ENCODE data around the gene HES2. TPM values are rescaled to one million over a fixed set of nuclear protein-coding genes. Genes with fewer than 3 reads are reported as not detected.

The HES2 gene
- total RNA-seq, 2 experiments from 2014 or later, result not detected

GRCh38 chr1:6419397-6419803 lies 319 bp downstream of the HES2 start:
- peaks cover 8% of the 10 kb centered on the region for H3K4me1 Mint-ChIP-seq
- H3K27me3 Mint-ChIP-seq, result peaks cover 86% of the 10 kb centered on the region
- no peaks in the 10 kb centered on the region for H3K9me3 Mint-ChIP-seq
- no peaks in the 10 kb centered on the region for H3K36me3 Mint-ChIP-seq
- no peak overlapping the region for H3K4me3 Mint-ChIP-seq
- no peak for DNase-seq
- no peak overlapping the region for H3K27ac Mint-ChIP-seq

- H3K4me3 Mint-ChIP-seq, result peak overlapping the region; percentile 37
- no peak overlapping the region for H3K27ac Mint-ChIP-seq
- peaks cover 86% of the 10 kb centered on the region for H3K27me3 Mint-ChIP-seq
- DNase-seq, result no peak
- H3K4me1 Mint-ChIP-seq, result peaks cover 8% of the 10 kb centered on the region
- H3K36me3 Mint-ChIP-seq, result no peaks in the 10 kb centered on the region
- H3K9me3 Mint-ChIP-seq, result no peaks in the 10 kb centered on the region
Measured at GRCh38 chr1:6418668-6419396, 887 bp downstream of the HES2 start.

- H3K27me3 Mint-ChIP-seq, result peaks cover 90% of the 10 kb centered on the region
Measured at GRCh38 chr1:6417961-6418667, 1.6 kb downstream of the HES2 start.

GRCh38 chr1:6416906-6417305 lies 2.8 kb downstream of the HES2 start:
- Mint-ChIP-seq H3K9me3 (no peaks in the 10 kb centered on the region), H3K27ac (no peak overlapping the region), H3K36me3 (no peaks in the 10 kb centered on the region), H3K4me1 (peaks cover 8% of the 10 kb centered on the region), H3K4me3 (no peak overlapping the region), H3K27me3 (peaks cover 84% of the 10 kb centered on the region)
- DNase-seq, result no peak

More at GRCh38 chr1:6417961-6418667, 1.6 kb downstream of the HES2 start:
- Mint-ChIP-seq H3K4me3 (no peak overlapping the region), H3K4me1 (peaks cover 8% of the 10 kb centered on the region), H3K36me3 (no peaks in the 10 kb centered on the region), H3K9me3 (no peaks in the 10 kb centered on the region), H3K27ac (no peak overlapping the region)
- no peak for DNase-seq

GRCh38 chr1:6416295-6416656 lies 3.4 kb downstream of the HES2 start:
- Mint-ChIP-seq H3K4me1 (peaks cover 8% of the 10 kb centered on the region), H3K27me3 (peaks cover 80% of the 10 kb centered on the region), H3K4me3 (no peak overlapping the region), H3K9me3 (no peaks in the 10 kb centered on the region), H3K27ac (no peak overlapping the region), H3K36me3 (no peaks in the 10 kb centered on the region)
- DNase-seq, result no peak

- Mint-ChIP-seq H3K27ac (no peak overlapping the region), H3K9me3 (no peaks in the 10 kb centered on the region), H3K36me3 (no peaks in the 10 kb centered on the region), H3K27me3 (peaks cover 70% of the 10 kb centered on the region), H3K4me3 (no peak overlapping the region), H3K4me1 (peaks cover 8% of the 10 kb centered on the region)
- DNase-seq, result no peak
Measured at GRCh38 chr1:6414881-6415626, 4.7 kb downstream of the HES2 start.

- peaks cover 67% of the 10 kb centered on the region for H3K27me3 Mint-ChIP-seq
- no peak overlapping the region for H3K27ac Mint-ChIP-seq
- H3K9me3 Mint-ChIP-seq, result no peaks in the 10 kb centered on the region
- H3K4me3 Mint-ChIP-seq, result no peak overlapping the region
- DNase-seq, result peak; percentile 60
- peaks cover 8% of the 10 kb centered on the region for H3K4me1 Mint-ChIP-seq
- H3K36me3 Mint-ChIP-seq, result no peaks in the 10 kb centered on the region
Measured at GRCh38 chr1:6414443-6414844, 5.3 kb downstream of the HES2 start.

GRCh38 chr1:6412896-6413295 lies 6.8 kb downstream of the HES2 start:
- H3K27ac Mint-ChIP-seq, result no peak overlapping the region
- no peaks in the 10 kb centered on the region for H3K9me3 Mint-ChIP-seq
- no peak for DNase-seq
- H3K4me1 Mint-ChIP-seq, result peaks cover 7% of the 10 kb centered on the region
- H3K4me3 Mint-ChIP-seq, result no peak overlapping the region
- H3K36me3 Mint-ChIP-seq, result no peaks in the 10 kb centered on the region
- H3K27me3 Mint-ChIP-seq, result peaks cover 63% of the 10 kb centered on the region

GRCh38 chr1:6410248-6410893 lies 9.3 kb downstream of the HES2 start:
- H3K9me3 Mint-ChIP-seq, result no peaks in the 10 kb centered on the region
- H3K4me3 Mint-ChIP-seq, result no peak overlapping the region
- H3K36me3 Mint-ChIP-seq, result no peaks in the 10 kb centered on the region
- H3K4me1 Mint-ChIP-seq, result peaks cover 7% of the 10 kb centered on the region
- DNase-seq, result no peak
- H3K27ac Mint-ChIP-seq, result no peak overlapping the region
- peaks cover 52% of the 10 kb centered on the region for H3K27me3 Mint-ChIP-seq

GRCh38 chr1:6409733-6410132 lies 10.0 kb downstream of the HES2 start:
- Mint-ChIP-seq H3K36me3 (no peaks in the 10 kb centered on the region), H3K27ac (no peak overlapping the region), H3K4me3 (no peak overlapping the region), H3K4me1 (peaks cover 6% of the 10 kb centered on the region), H3K27me3 (peaks cover 52% of the 10 kb centered on the region), H3K9me3 (no peaks in the 10 kb centered on the region)
- no peak for DNase-seq

GRCh38 chr1:6409053-6409452 lies 10.7 kb downstream of the HES2 start:
- no peaks in the 10 kb centered on the region for H3K36me3 Mint-ChIP-seq
- peaks cover 2% of the 10 kb centered on the region for H3K4me1 Mint-ChIP-seq
- DNase-seq, result no peak
- peaks cover 45% of the 10 kb centered on the region for H3K27me3 Mint-ChIP-seq
- no peak overlapping the region for H3K27ac Mint-ChIP-seq
- no peak overlapping the region for H3K4me3 Mint-ChIP-seq
- H3K9me3 Mint-ChIP-seq, result no peaks in the 10 kb centered on the region

GRCh38 chr1:6408023-6408422 lies 11.7 kb downstream of the HES2 start:
- Mint-ChIP-seq H3K27me3 (peaks cover 36% of the 10 kb centered on the region), H3K27ac (no peak overlapping the region), H3K36me3 (no peaks in the 10 kb centered on the region), H3K4me1 (peaks cover 3% of the 10 kb centered on the region), H3K4me3 (no peak overlapping the region), H3K9me3 (no peaks in the 10 kb centered on the region)
- DNase-seq, result no peak

- Mint-ChIP-seq H3K27me3 (peaks cover 9% of the 10 kb centered on the region), H3K36me3 (no peaks in the 10 kb centered on the region), H3K4me1 (peaks cover 3% of the 10 kb centered on the region), H3K9me3 (no peaks in the 10 kb centered on the region), H3K4me3 (no peak overlapping the region), H3K27ac (no peak overlapping the region)
- DNase-seq, result no peak
Measured at GRCh38 chr1:6401673-6402072, 18.0 kb downstream of the HES2 start.

- H3K4me3 Mint-ChIP-seq, result no peak overlapping the region
- H3K4me1 Mint-ChIP-seq, result peaks cover 11% of the 10 kb centered on the region
- no peaks in the 10 kb centered on the region for H3K27me3 Mint-ChIP-seq
- no peak for DNase-seq
- H3K9me3 Mint-ChIP-seq, result peaks cover 1% of the 10 kb centered on the region
- no peaks in the 10 kb centered on the region for H3K36me3 Mint-ChIP-seq
- H3K27ac Mint-ChIP-seq, result no peak overlapping the region
Measured at GRCh38 chr1:6399294-6399693, 20.4 kb downstream of the HES2 start.

GRCh38 chr1:6397844-6398441 lies 21.8 kb downstream of the HES2 start:
- Mint-ChIP-seq H3K36me3 (no peaks in the 10 kb centered on the region), H3K9me3 (peaks cover 1% of the 10 kb centered on the region), H3K4me3 (no peak overlapping the region), H3K27ac (no peak overlapping the region), H3K27me3 (no peaks in the 10 kb centered on the region), H3K4me1 (peaks cover 14% of the 10 kb centered on the region)
- DNase-seq, result no peak

Data from activated naive CD8-positive, alpha-beta T cell treated with anti-CD3 and anti-CD28 coated beads for 36 hours (primary cell).